HEK293 (cell line): ENCODE data around the gene SZT2.

Source experiments
- KLF16 ChIP-seq: fragments of 450-650 bp; formaldehyde crosslinking; IDR thresholded peaks from 2 replicates; pipeline ENCODE4 v1.5.1; 2017; ENCODE audit warnings: missing biosample characterization, missing genetic modification characterization
- KLF8 ChIP-seq: fragments of 450-650 bp; formaldehyde crosslinking; IDR thresholded peaks from 2 replicates; pipeline ENCODE4 v1.5.1; 2016; ENCODE audit warnings: missing biosample characterization, missing genetic modification characterization
- SP3 ChIP-seq: fragments of 450-650 bp; formaldehyde crosslinking; IDR thresholded peaks from 2 replicates; pipeline ENCODE4 v1.5.1; 2016; ENCODE audit warnings: missing biosample characterization, missing genetic modification characterization
- ZBTB20 ChIP-seq: fragments of 450-650 bp; formaldehyde crosslinking; IDR thresholded peaks from 2 replicates; pipeline ENCODE4 v1.5.1; 2016; ENCODE audit warnings: missing biosample characterization, missing genetic modification characterization
- ZFP41 ChIP-seq: fragments of 450-650 bp; formaldehyde crosslinking; IDR thresholded peaks from 2 replicates; pipeline ENCODE4 v1.5.1; 2016; ENCODE audit warnings: missing biosample characterization, missing genetic modification characterization, borderline replicate concordance
- ZFP69B ChIP-seq: fragments of 450-650 bp; formaldehyde crosslinking; IDR thresholded peaks from 2 replicates; pipeline ENCODE4 v1.5.1; 2016; ENCODE audit warnings: missing biosample characterization, missing genetic modification characterization
- ZNF157 ChIP-seq: fragments of 450-650 bp; formaldehyde crosslinking; IDR thresholded peaks from 2 replicates; pipeline ENCODE4 v1.5.1; 2016; ENCODE audit warnings: missing biosample characterization, missing genetic modification characterization
- ZNF2 ChIP-seq: fragments of 450-650 bp; formaldehyde crosslinking; IDR thresholded peaks from 2 replicates; pipeline ENCODE4 v1.5.1; 2016; ENCODE audit warnings: missing biosample characterization, missing genetic modification characterization
- ZNF248 ChIP-seq: fragments of 450-650 bp; formaldehyde crosslinking; IDR thresholded peaks from 2 replicates; pipeline ENCODE4 v1.5.1; 2017; ENCODE audit warnings: missing biosample characterization, missing genetic modification characterization
- ZNF341 ChIP-seq: fragments of 450-650 bp; formaldehyde crosslinking; IDR thresholded peaks from 2 replicates; pipeline ENCODE4; 2016; ENCODE audit warnings: low read depth, missing biosample characterization, missing genetic modification characterization
- ZNF473 ChIP-seq: fragments of 450-650 bp; formaldehyde crosslinking; IDR thresholded peaks from 2 replicates; pipeline ENCODE4 v1.5.1; 2017; ENCODE audit warnings: missing biosample characterization, missing genetic modification characterization
- ZNF561 ChIP-seq: fragments of 450-650 bp; IDR thresholded peaks from 2 replicates; pipeline ENCODE4 v1.5.1; 2018; ENCODE audit warnings: missing biosample characterization, missing genetic modification characterization, borderline replicate concordance
- ZNF621 ChIP-seq: fragments of 450-650 bp; formaldehyde crosslinking; IDR thresholded peaks from 2 replicates; pipeline ENCODE4 v1.5.1; 2017; ENCODE audit warnings: missing biosample characterization, missing genetic modification characterization
- ZNF677 ChIP-seq: fragments of 450-650 bp; IDR thresholded peaks from 2 replicates; pipeline ENCODE4 v1.5.0; 2018; ENCODE audit warnings: missing biosample characterization, mild to moderate bottlenecking, missing genetic modification characterization, moderate library complexity
- ZNF76 ChIP-seq: fragments of 450-650 bp; formaldehyde crosslinking; IDR thresholded peaks from 2 replicates; pipeline ENCODE4; 2016; ENCODE audit warnings: low read depth, missing biosample characterization, missing genetic modification characterization, borderline replicate concordance
- ZXDB ChIP-seq: fragments of 450-650 bp; formaldehyde crosslinking; IDR thresholded peaks from 2 replicates; pipeline ENCODE4 v1.5.1; 2016; ENCODE audit warnings: missing biosample characterization, missing genetic modification characterization
- TF ChIP-seq, protein P1 (sequence below): fragments of 450-650 bp; formaldehyde crosslinking; IDR thresholded peaks from 2 replicates; pipeline ENCODE4 v1.5.1; 2016; ENCODE audit warnings: missing biosample characterization, missing genetic modification characterization
- TF ChIP-seq, protein P2 (sequence below): fragments of 450-650 bp; IDR thresholded peaks from 2 replicates; pipeline ENCODE4 v1.5.1; 2018; ENCODE audit warnings: missing biosample characterization, mild to moderate bottlenecking, missing genetic modification characterization
- TF ChIP-seq, protein P3 (sequence below): fragments of 450-650 bp; formaldehyde crosslinking; IDR thresholded peaks from 2 replicates; pipeline ENCODE4 v1.5.1; 2016; ENCODE audit warnings: missing biosample characterization, missing genetic modification characterization
- TF ChIP-seq, protein P4 (sequence below): fragments of 450-650 bp; formaldehyde crosslinking; IDR thresholded peaks from 2 replicates; pipeline ENCODE4 v1.5.1; 2016; ENCODE audit warnings: missing biosample characterization, missing genetic modification characterization
- TF ChIP-seq, protein P5 (sequence below): fragments of 450-650 bp; formaldehyde crosslinking; IDR thresholded peaks from 2 replicates; pipeline ENCODE4 v1.5.0; 2017; ENCODE audit warnings: missing biosample characterization, missing genetic modification characterization, borderline replicate concordance
- TF ChIP-seq, protein P6 (sequence below): fragments of 450-650 bp; formaldehyde crosslinking; IDR thresholded peaks from 2 replicates; pipeline ENCODE4 v1.5.1; 2016; ENCODE audit warnings: missing biosample characterization, missing genetic modification characterization, borderline replicate concordance

Gene SZT2

DNA sequence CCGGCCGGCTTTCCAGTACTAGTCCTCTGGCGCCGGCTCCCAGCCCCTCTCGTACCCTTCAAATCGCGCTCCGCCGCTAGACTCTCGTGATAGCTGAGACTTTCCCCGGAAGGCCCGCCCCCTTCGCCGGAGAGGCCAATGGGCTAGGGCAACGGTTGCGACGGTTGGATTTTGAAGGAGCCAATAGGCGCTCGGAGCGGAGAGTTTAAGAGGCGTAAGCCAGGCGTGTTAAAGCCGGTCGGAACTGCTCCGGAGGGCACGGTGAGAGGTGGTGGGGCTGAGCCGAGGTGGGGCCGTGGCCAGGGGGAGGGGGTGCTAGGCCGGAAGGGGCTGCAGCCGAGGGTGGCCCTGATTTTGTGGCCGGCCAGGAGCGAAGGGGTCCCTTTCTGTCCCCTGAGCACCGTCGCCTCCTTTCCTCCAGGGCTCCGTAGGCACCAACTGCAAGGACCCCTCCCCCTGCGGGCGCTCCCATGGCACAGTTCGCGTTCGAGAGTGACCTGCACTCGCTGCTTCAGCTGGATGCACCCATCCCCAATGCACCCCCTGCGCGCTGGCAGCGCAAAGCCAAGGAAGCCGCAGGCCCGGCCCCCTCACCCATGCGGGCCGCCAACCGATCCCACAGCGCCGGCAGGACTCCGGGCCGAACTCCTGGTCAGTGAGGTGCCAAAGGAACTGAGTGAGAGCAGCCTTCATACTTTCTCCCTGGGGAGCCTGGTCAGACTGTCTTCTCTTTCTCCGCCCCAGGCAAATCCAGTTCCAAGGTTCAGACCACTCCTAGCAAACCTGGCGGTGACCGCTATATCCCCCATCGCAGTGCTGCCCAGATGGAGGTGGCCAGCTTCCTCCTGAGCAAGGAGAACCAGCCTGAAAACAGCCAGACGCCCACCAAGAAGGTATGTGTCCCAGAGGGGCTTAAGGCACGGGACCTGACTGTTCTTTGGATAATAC, 30.7 kb upstream of the SZT2 start, which contains the start of gene CDC20 (continued):
- peak; percentile 73; the same call in 1 of the 2 replicates for TF ChIP-seq KLF16
- no peak for TF ChIP-seq ZNF157 (tag by site-specific recombination)
- no peak for TF ChIP-seq ZNF473 (tag by site-specific recombination)
- TF ChIP-seq ZBTB20 (tag by site-specific recombination) = peak; percentile 7; the same call in 1 of the 2 replicates
- no peak for TF ChIP-seq ZNF677
- TF ChIP-seq ZFP41 (tag by site-specific recombination) = peak; percentile 34; the same call in 1 of the 2 replicates
- TF ChIP-seq ZNF2 (tag by site-specific recombination) = peak; percentile 67; the same call in 1 of the 2 replicates
- peak; percentile 50; the same call in 1 of the 2 replicates for TF ChIP-seq ZXDB (tag by site-specific recombination)
- TF ChIP-seq ZNF561 = no peak
- peak; percentile 48; the same call in 1 of the 2 replicates for TF ChIP-seq KLF8 (tag by site-specific recombination)
- TF ChIP-seq, protein P1, sequence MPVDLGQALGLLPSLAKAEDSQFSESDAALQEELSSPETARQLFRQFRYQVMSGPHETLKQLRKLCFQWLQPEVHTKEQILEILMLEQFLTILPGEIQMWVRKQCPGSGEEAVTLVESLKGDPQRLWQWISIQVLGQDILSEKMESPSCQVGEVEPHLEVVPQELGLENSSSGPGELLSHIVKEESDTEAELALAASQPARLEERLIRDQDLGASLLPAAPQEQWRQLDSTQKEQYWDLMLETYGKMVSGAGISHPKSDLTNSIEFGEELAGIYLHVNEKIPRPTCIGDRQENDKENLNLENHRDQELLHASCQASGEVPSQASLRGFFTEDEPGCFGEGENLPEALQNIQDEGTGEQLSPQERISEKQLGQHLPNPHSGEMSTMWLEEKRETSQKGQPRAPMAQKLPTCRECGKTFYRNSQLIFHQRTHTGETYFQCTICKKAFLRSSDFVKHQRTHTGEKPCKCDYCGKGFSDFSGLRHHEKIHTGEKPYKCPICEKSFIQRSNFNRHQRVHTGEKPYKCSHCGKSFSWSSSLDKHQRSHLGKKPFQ = 0 out of 2 replicates have a peak, but pooled peaks have one; percentile 15
- TF ChIP-seq ZNF621 = no peak
- peak; percentile 53 for TF ChIP-seq ZNF341 (tag by site-specific recombination)
- TF ChIP-seq, protein P2, sequence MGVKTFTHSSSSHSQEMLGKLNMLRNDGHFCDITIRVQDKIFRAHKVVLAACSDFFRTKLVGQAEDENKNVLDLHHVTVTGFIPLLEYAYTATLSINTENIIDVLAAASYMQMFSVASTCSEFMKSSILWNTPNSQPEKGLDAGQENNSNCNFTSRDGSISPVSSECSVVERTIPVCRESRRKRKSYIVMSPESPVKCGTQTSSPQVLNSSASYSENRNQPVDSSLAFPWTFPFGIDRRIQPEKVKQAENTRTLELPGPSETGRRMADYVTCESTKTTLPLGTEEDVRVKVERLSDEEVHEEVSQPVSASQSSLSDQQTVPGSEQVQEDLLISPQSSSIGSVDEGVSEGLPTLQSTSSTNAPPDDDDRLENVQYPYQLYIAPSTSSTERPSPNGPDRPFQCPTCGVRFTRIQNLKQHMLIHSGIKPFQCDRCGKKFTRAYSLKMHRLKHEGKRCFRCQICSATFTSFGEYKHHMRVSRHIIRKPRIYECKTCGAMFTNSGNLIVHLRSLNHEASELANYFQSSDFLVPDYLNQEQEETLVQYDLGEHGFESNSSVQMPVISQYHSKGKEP (tag by site-specific recombination) = no peak
- peak; percentile 75 for TF ChIP-seq ZFP69B
- TF ChIP-seq ZNF248 (tag by site-specific recombination) = no peak
- TF ChIP-seq, protein P3, sequence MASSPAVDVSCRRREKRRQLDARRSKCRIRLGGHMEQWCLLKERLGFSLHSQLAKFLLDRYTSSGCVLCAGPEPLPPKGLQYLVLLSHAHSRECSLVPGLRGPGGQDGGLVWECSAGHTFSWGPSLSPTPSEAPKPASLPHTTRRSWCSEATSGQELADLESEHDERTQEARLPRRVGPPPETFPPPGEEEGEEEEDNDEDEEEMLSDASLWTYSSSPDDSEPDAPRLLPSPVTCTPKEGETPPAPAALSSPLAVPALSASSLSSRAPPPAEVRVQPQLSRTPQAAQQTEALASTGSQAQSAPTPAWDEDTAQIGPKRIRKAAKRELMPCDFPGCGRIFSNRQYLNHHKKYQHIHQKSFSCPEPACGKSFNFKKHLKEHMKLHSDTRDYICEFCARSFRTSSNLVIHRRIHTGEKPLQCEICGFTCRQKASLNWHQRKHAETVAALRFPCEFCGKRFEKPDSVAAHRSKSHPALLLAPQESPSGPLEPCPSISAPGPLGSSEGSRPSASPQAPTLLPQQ (tag by site-specific recombination) = peak; percentile 81
- peak; percentile 87 for TF ChIP-seq SP3 (tag by site-specific recombination)
- TF ChIP-seq, protein P4, sequence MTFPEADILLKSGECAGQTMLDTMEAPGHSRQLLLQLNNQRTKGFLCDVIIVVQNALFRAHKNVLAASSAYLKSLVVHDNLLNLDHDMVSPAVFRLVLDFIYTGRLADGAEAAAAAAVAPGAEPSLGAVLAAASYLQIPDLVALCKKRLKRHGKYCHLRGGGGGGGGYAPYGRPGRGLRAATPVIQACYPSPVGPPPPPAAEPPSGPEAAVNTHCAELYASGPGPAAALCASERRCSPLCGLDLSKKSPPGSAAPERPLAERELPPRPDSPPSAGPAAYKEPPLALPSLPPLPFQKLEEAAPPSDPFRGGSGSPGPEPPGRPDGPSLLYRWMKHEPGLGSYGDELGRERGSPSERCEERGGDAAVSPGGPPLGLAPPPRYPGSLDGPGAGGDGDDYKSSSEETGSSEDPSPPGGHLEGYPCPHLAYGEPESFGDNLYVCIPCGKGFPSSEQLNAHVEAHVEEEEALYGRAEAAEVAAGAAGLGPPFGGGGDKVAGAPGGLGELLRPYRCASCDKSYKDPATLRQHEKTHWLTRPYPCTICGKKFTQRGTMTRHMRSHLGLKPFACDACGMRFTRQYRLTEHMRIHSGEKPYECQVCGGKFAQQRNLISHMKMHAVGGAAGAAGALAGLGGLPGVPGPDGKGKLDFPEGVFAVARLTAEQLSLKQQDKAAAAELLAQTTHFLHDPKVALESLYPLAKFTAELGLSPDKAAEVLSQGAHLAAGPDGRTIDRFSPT (tag by site-specific recombination) = peak; percentile 70; the same call in 1 of the 2 replicates
- peak; percentile 59; the same call in 1 of the 2 replicates for TF ChIP-seq ZNF76
- TF ChIP-seq, protein P5, sequence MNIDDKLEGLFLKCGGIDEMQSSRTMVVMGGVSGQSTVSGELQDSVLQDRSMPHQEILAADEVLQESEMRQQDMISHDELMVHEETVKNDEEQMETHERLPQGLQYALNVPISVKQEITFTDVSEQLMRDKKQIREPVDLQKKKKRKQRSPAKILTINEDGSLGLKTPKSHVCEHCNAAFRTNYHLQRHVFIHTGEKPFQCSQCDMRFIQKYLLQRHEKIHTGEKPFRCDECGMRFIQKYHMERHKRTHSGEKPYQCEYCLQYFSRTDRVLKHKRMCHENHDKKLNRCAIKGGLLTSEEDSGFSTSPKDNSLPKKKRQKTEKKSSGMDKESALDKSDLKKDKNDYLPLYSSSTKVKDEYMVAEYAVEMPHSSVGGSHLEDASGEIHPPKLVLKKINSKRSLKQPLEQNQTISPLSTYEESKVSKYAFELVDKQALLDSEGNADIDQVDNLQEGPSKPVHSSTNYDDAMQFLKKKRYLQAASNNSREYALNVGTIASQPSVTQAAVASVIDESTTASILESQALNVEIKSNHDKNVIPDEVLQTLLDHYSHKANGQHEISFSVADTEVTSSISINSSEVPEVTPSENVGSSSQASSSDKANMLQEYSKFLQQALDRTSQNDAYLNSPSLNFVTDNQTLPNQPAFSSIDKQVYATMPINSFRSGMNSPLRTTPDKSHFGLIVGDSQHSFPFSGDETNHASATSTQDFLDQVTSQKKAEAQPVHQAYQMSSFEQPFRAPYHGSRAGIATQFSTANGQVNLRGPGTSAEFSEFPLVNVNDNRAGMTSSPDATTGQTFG (tag by site-specific recombination) = no peak
- TF ChIP-seq, protein P6, sequence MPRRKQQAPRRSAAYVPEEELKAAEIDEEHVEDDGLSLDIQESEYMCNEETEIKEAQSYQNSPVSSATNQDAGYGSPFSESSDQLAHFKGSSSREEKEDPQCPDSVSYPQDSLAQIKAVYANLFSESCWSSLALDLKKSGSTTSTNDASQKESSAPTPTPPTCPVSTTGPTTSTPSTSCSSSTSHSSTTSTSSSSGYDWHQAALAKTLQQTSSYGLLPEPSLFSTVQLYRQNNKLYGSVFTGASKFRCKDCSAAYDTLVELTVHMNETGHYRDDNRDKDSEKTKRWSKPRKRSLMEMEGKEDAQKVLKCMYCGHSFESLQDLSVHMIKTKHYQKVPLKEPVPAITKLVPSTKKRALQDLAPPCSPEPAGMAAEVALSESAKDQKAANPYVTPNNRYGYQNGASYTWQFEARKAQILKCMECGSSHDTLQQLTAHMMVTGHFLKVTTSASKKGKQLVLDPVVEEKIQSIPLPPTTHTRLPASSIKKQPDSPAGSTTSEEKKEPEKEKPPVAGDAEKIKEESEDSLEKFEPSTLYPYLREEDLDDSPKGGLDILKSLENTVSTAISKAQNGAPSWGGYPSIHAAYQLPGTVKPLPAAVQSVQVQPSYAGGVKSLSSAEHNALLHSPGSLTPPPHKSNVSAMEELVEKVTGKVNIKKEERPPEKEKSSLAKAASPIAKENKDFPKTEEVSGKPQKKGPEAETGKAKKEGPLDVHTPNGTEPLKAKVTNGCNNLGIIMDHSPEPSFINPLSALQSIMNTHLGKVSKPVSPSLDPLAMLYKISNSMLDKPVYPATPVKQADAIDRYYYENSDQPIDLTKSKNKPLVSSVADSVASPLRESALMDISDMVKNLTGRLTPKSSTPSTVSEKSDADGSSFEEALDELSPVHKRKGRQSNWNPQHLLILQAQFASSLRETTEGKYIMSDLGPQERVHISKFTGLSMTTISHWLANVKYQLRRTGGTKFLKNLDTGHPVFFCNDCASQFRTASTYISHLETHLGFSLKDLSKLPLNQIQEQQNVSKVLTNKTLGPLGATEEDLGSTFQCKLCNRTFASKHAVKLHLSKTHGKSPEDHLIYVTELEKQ (tag by site-specific recombination) = 0 out of 2 replicates have a peak, but pooled peaks have one; percentile 10
